TTC549 (cell line): ENCODE measurements around the gene TP53BP2.
"Not testable (repeated sequence)": the region's sequence is repeated elsewhere in the genome, so short reads cannot be mapped to it uniquely, and the experiment has no call there.

Source experiments
- FAIRE-seq: peaks from 2 replicates; lab custom pipeline; 2012; peaks lifted over from hg19 to GRCh38; lab: Jason Lieb, UNC

Gene TP53BP2

GRCh38 chr1:223742856-223743517, 102.8 kb downstream of the TP53BP2 start:
- FAIRE-seq: no peak

GRCh38 chr1:223741861-223742260, 103.9 kb downstream of the TP53BP2 start:
- FAIRE-seq: no peak

- FAIRE-seq: not testable (repeated sequence)
Measured at GRCh38 chr1:223740038-223740736, 105.6 kb downstream of the TP53BP2 start.

GRCh38 chr1:223739366-223740037, 106.2 kb downstream of the TP53BP2 start:
- no peak for FAIRE-seq

- FAIRE-seq: no peak
Measured at GRCh38 chr1:223738465-223739365, 107.0 kb downstream of the TP53BP2 start.

GRCh38 chr1:223737342-223737741, 108.4 kb downstream of the TP53BP2 start:
- FAIRE-seq: no peak

- not testable (repeated sequence) for FAIRE-seq
Measured at GRCh38 chr1:223736638-223737037, 109.1 kb downstream of the TP53BP2 start.

GRCh38 chr1:223733898-223734852, 111.6 kb downstream of the TP53BP2 start:
- no peak for FAIRE-seq

GRCh38 chr1:223732993-223733798, 112.6 kb downstream of the TP53BP2 start:
- no peak for FAIRE-seq

- no peak for FAIRE-seq
Measured at GRCh38 chr1:223731133-223731770, 114.5 kb downstream of the TP53BP2 start.

- no peak for FAIRE-seq
Measured at GRCh38 chr1:223730479-223731132, 115.1 kb downstream of the TP53BP2 start.

GRCh38 chr1:223729906-223730305, 115.8 kb downstream of the TP53BP2 start:
- FAIRE-seq: no peak
